Adrenal gland (tissue), 12 donors: Measurements from ENCODE around the gene STK31. TPM values are rescaled to one million over a fixed set of nuclear protein-coding genes. Genes with fewer than 3 reads are reported as not detected.
"Not testable (repeated sequence)": the region's sequence is repeated elsewhere in the genome, so short reads cannot be mapped to it uniquely, and the experiment has no call there.

Source experiments
- DNase-seq, 7 donors: peaks; one replicate each; pipeline ENCODE4 v3.0.0-alpha.2; 2019 to 2020
- H3K27ac ChIP-seq, 5 donors: fragments of 200-600 bp; sonication (generic) in 4 of 5; 1 replicate in 3 of 5; 2 replicates in 2 of 5; pipeline versions ENCODE4 v1.5.1 to v1.8.0; 2016 to 2020; ENCODE audit warnings: mild to moderate bottlenecking in 1 of 5
- H3K27me3 ChIP-seq: fragments of 200-600 bp; 2 replicates; pipeline ENCODE4 v1.8.0; 2021
- H3K36me3 ChIP-seq, 2 donors: fragments of 200-600 bp; replicated peaks in 1 of 2; 1 replicate in 1 of 2; 2 replicates in 1 of 2; pipeline versions ENCODE4 v1.5.1 to v1.8.0; 2018 to 2022
- H3K4me1 ChIP-seq, 2 donors: fragments of 200-600 bp; replicated peaks in 1 of 2; 1 replicate in 1 of 2; 2 replicates in 1 of 2; pipeline versions ENCODE4 v1.5.1 to v1.8.0; 2018 to 2021
- H3K4me3 ChIP-seq, 4 donors: fragments of 200-600 bp; sonication (generic) in 3 of 4; one replicate each; pipeline ENCODE4 v1.5.1; 2016 to 2018
- H3K9me3 ChIP-seq, 3 donors: fragments of 200-600 bp; sonication (generic) in 1 of 3; replicated peaks in 1 of 3; 1 replicate in 2 of 3; 2 replicates in 1 of 3; pipeline versions ENCODE4 v1.5.1 to v1.8.0; 2016 to 2021
- POLR2A ChIP-seq, 2 donors: fragments of 450-650 bp; IDR thresholded peaks; one replicate each; pipeline ENCODE4 v1.6.1; 2017; ENCODE audit warnings: antibody characterized with exemption in 2 of 2, mild to moderate bottlenecking in 2 of 2, moderate library complexity in 1 of 2
- WGBS, 4 donors: extraction: QIAGEN DNeasy Blood & Tissue Kit in 2 of 4; methylation state at CpG; one replicate each; pipeline versions ENCODE4 v1.1.5 to v1.1.7; 2013 to 2017; 5-methylcytosine and 5-hydroxymethylcytosine counted together
- intact Hi-C, 2 donors: fragments of 100-400 bp; cut with DNase I; formaldehyde crosslinking; loops; one replicate each; pipeline versions ENCODE4 v1.14.1 to v1.15.0; 2022 to 2023
- polyA plus RNA-seq, 3 donors: library from polyadenylated mRNA; stranded (reverse); fragments of 200-250 nt in 2 of 3; fragments of 350-450 nt in 1 of 3; fragmentation: Illumina TruSeq in 1 of 3; extraction: RNeasy Lipid Tissue Mini Kit (QIAGEN cat#74804) in 1 of 3; gene quantifications; one replicate each; pipeline ENCODE4 v1.2.3, GENCODE V29; 2013 to 2014
- total RNA-seq, 9 donors: library from RNA; depleted of rRNA in 4 of 9; stranded (reverse); fragments of >200 nt in 4 of 9; fragments of 120-200 nt in 1 of 9; fragmentation: NEBNext Ultra II Directional in 1 of 9; extraction: Animal tissue kit (Norgen Biotek cat#: 25700) in 1 of 9; gene quantifications; one replicate each; pipeline versions ENCODE4 v1.1.0 to v1.2.4, GENCODE V29; 2013 to 2023
- TF ChIP-seq, protein P1 (sequence below), 6 experiments: fragments of 450-650 bp in 4 of 6; fragments of 200-600 bp in 2 of 6; sonication (generic) in 1 of 6; IDR thresholded peaks; 1 replicate in 5 of 6; 2 replicates in 1 of 6; pipeline versions ENCODE4 v1.5.1 to v1.8.0; 2016 to 2021; ENCODE audit warnings: antibody characterized with exemption in 6 of 6, mild to moderate bottlenecking in 2 of 6, moderate library complexity in 1 of 6
- donor health status: healthy with polysubstance abuse.
- donor health status: Bipolar disorder and iron deficiency.
- donor health status: DM: yes; HTN: yes; CAD: no.
- donor health status: DM: no; HTN: no; CAD: no.
- donor health status: DM: no; HTN: no; CAD: no.
- donor health status: DM: yes; HTN: yes; CAD: no.

STK31 gene
- total and polyA plus RNA-seq, 12 donors, result 0.22 to 0.78 (median 0.39) TPM; not detected in 4

DNA sequence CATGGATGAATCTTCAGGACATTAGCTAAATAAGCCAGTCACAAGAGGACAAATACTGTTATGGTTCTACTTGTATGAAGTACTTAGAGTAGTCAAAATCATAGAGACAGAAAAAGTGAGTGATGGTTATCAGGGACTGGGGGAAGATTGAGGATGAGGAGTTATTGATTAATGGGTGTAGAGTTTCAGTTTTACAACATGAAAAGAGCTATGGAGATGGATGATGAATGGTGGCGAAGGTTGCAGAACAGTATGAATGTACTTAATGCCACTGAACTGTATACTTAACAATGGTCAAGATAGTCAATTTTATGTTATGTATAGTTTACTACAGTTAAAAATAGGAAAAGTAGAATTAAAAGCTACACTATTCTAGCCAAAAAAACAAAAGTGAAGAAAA, 7.8 kb downstream of the STK31 start:
- intact Hi-C loops, result no loop called here

DNA sequence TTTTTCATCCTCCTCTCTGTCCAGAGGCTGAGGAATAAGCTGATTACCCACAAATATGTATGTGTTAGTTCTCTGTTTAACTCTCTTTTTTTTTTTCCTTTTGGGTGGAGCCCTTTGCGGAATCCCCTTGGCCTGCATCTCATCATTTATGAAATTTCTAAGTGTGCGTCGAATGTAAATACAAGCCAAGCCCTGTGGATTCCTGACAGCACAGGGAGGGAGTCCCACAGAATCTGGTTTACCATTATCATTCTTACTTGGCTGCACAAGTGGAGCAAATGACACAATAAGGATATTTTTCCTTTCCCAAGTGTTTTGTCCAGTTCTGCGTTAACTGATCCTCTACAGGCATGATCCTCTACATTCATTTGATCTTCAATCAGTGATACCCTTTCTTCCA, 11.4 kb downstream of the STK31 start:
- Histone ChIP-seq H3K4me1 (no peaks in the 10 kb centered on the region), H3K27me3 (no peaks in the 10 kb centered on the region), H3K9me3 (no peaks in the 10 kb centered on the region), H3K36me3 (no peaks in the 10 kb centered on the region), H3K4me3 (no peak overlapping the region), H3K27ac (no peak overlapping the region)
- TF ChIP-seq POLR2A (IDR thresholded peaks at IDR 0.05), result no peak
- TF ChIP-seq, protein P1, sequence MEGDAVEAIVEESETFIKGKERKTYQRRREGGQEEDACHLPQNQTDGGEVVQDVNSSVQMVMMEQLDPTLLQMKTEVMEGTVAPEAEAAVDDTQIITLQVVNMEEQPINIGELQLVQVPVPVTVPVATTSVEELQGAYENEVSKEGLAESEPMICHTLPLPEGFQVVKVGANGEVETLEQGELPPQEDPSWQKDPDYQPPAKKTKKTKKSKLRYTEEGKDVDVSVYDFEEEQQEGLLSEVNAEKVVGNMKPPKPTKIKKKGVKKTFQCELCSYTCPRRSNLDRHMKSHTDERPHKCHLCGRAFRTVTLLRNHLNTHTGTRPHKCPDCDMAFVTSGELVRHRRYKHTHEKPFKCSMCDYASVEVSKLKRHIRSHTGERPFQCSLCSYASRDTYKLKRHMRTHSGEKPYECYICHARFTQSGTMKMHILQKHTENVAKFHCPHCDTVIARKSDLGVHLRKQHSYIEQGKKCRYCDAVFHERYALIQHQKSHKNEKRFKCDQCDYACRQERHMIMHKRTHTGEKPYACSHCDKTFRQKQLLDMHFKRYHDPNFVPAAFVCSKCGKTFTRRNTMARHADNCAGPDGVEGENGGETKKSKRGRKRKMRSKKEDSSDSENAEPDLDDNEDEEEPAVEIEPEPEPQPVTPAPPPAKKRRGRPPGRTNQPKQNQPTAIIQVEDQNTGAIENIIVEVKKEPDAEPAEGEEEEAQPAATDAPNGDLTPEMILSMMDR (IDR thresholded peaks at IDR 0.05), result no peak
- no peak for DNase-seq
- intact Hi-C loops, result no loop called here
- 77 to 92% (median 84%) methylated on average over 4 of the region's 4 CpGs for WGBS, 4 donors

More for the DNA sequence above, 7.8 kb downstream of the STK31 start:
- no peaks in the 10 kb centered on the region for H3K27me3 ChIP-seq
- TF ChIP-seq, protein P1 (IDR thresholded peaks at IDR 0.05), result no peak
- TF ChIP-seq POLR2A (IDR thresholded peaks at IDR 0.05), result no peak
- DNase-seq, result no peak
- no peaks in the 10 kb centered on the region for H3K36me3 ChIP-seq
- WGBS, 4 donors, result 91 to 97% (median 95%) methylated on average over 1 of the region's 1 CpG
- no peak overlapping the region for H3K4me3 ChIP-seq
- H3K27ac ChIP-seq, result no peak overlapping the region
- H3K9me3 ChIP-seq, result no peaks in the 10 kb centered on the region
- no peaks in the 10 kb centered on the region for H3K4me1 ChIP-seq

DNA sequence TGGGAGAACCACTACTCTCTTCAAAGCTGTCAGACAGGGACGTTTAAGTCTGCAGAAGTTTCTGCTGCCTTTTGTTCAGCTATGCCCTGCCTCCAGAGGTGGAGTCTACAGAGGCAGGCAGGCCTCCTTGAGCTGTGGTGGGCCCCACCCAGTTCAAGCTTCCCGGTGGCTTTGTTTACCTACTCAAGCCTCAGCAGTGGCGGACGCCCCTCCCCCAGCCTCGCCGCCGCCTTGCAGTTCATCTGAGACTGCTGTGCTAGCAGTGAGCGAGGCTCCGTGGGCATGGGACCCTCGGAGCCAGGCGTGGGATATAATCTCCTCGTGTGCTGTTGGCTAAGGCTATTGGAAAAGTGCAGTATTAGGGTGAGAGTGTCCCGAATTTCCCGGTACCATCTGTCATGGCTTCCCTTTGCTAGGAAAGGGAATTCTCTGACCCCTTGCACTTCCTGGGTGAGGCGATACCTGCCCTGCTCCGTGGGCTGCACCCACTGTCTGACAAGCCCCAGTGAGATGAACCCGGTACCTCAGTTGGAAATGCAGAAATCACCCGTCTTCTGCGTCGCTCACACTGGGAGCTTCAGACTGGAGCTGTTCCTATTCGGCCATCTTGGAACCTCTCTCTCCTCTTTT, 12.7 kb downstream of the STK31 start:
- intact Hi-C loops, H3K27me3 ChIP-seq, H3K4me1 ChIP-seq, H3K4me3 ChIP-seq, H3K9me3 ChIP-seq, H3K36me3 ChIP-seq, H3K27ac ChIP-seq, DNase-seq: not testable (repeated sequence)
- WGBS, 4 donors, result 83 to 85% (median 83%) methylated on average over 13 to 21 of the region's 21 CpGs

DNA sequence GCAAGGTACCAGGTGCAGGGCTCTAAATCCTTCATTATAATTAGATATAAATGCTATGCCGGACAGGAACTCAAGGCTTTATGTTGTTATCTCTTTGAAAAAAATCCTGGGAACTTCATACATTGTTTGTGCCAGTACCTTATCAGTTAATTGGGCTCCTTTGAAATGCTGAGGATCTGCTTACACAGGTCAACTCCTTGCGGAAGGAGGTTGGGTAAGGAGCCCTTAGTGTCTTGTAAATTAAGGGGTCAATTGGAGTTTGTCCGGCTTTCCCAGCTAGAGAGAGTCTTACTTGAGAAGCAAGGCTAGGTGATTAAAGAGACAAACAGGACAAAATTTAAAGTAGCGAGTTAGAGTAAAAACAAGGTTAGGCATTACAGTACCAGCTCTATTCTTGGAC, 14.1 kb downstream of the STK31 start:
- H3K4me3 ChIP-seq, H3K4me1 ChIP-seq, DNase-seq, H3K27me3 ChIP-seq, H3K9me3 ChIP-seq, H3K27ac ChIP-seq, intact Hi-C loops, H3K36me3 ChIP-seq: not testable (repeated sequence)
- WGBS, 4 donors, result 53 to 80% (median 66%) methylated on average over 4 of the region's 4 CpGs

DNA sequence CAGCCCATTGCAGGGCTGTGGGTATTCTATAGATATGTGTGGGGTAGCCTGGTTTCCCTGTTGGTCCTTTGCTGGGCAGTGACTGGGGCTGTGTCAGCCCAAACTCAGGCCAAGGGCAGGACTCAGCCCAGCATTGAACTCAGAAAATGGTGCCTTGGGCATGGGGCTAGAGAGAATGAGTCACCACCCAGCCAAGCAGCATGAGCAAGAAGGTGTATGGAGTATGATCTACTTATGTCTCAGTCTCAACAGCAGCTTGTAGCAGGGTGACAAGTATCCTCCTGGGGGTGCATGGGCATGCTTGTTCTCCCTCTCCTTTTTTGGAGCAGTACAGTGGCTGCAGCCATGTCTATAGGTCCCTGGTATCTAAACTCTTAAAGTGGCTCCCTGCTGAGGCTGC, 32.0 kb downstream of the STK31 start:
- Histone ChIP-seq H3K36me3 (no peaks in the 10 kb centered on the region), H3K4me1 (no peaks in the 10 kb centered on the region), H3K9me3 (peaks cover 0 to 10% (median 0%) of the 10 kb centered on the region in 3 donors), H3K27ac (no peak overlapping the region), H3K27me3 (no peaks in the 10 kb centered on the region), H3K4me3 (no peak overlapping the region)
- no peak for TF ChIP-seq POLR2A (IDR thresholded peaks at IDR 0.05)
- TF ChIP-seq, protein P1 (IDR thresholded peaks at IDR 0.05), result no peak
- intact Hi-C loops, result no loop called here
- DNase-seq, result no peak
